H1 (cell line): Measurements from ENCODE around the gene BLCAP. TPM values are rescaled to one million over a fixed set of nuclear protein-coding genes. Genes with fewer than 3 reads are reported as not detected.

Experiments used
- CTCF ChIA-PET: fragments of 300-600 bp; sonication (Branson Sonifier 250); formaldehyde crosslinking; loops from one replicate; lab custom pipeline; 2021; ENCODE audit not compliant: partially characterized antibody; lab: Charles Lee
- POLR2A ChIA-PET: fragments of 300-600 bp; sonication (Branson Sonifier 250); formaldehyde crosslinking; loops from one replicate; lab custom pipeline; 2021; ENCODE audit warnings: inconsistent platforms; ENCODE audit not compliant: partially characterized antibody; lab: Charles Lee
- DNase-seq, 2 experiments: peaks; one replicate each; pipeline versions ENCODE4 v3.0.0 to v3.0.0-alpha.2; 2010 to 2022; ENCODE audit warnings: low spot score in 2 of 2, low read depth in 1 of 2, mixed read lengths in 1 of 2
- FAIRE-seq: peaks from 2 replicates; lab custom pipeline; 2011; peaks lifted over from hg19 to GRCh38; lab: Jason Lieb, UNC
- H2AFZ ChIP-seq: 2 replicates; pipeline ENCODE4 v1.8.1; 2012; ENCODE audit warnings: low read length, inconsistent platforms
- H2AK5ac ChIP-seq: 2 replicates; pipeline ENCODE4 v1.6.1; 2013; ENCODE audit warnings: low read depth, low read length
- H2BK120ac ChIP-seq: replicated peaks from 2 replicates; pipeline ENCODE3; 2013; ENCODE audit warnings: low read depth, low read length, inconsistent platforms
- H2BK12ac ChIP-seq: 2 replicates; pipeline ENCODE4 v1.6.1; 2013; ENCODE audit warnings: low read depth, low read length
- H2BK15ac ChIP-seq: 2 replicates; pipeline ENCODE4 v1.6.1; 2013; ENCODE audit warnings: low read length
- H2BK20ac ChIP-seq: 2 replicates; pipeline ENCODE4 v1.6.1; 2013; ENCODE audit warnings: low read length
- H2BK5ac ChIP-seq: 2 replicates; pipeline ENCODE4 v1.6.1; 2013; ENCODE audit warnings: low read depth, low read length
- H3K14ac ChIP-seq: 2 replicates; pipeline ENCODE4 v1.6.1; 2013; ENCODE audit warnings: inconsistent platforms; ENCODE audit not compliant: insufficient read length
- H3K18ac ChIP-seq: 2 replicates; pipeline ENCODE4 v1.6.1; 2013; ENCODE audit warnings: low read length; ENCODE audit errors: extremely low read depth
- H3K23ac ChIP-seq: 2 replicates; pipeline ENCODE4 v1.6.1; 2013; ENCODE audit warnings: inconsistent platforms; ENCODE audit not compliant: insufficient read length
- H3K23me2 ChIP-seq: 2 replicates; pipeline ENCODE4 v1.6.1; 2013; ENCODE audit warnings: low read depth, low read length
- H3K27ac ChIP-seq: 2 replicates; pipeline ENCODE4 v1.6.1; 2011; ENCODE audit warnings: low read depth, low read length, inconsistent platforms
- H3K27me3 ChIP-seq, 4 experiments: replicated peaks in 1 of 4; 1 replicate in 1 of 4; 2 replicates in 3 of 4; pipeline versions ENCODE4 v1.6.1 to v1.8.1; 2011 to 2013; ENCODE audit warnings: low read length in 3 of 4, mild to moderate bottlenecking in 3 of 4, inconsistent platforms in 2 of 4, mixed read lengths in 2 of 4, moderate library complexity in 1 of 4; ENCODE audit not compliant: control insufficient read depth in 3 of 4, insufficient read depth in 3 of 4; ENCODE audit errors: extremely low read depth in 1 of 4
- H3K36me3 ChIP-seq, 4 experiments: 2 replicates each; pipeline versions ENCODE4 v1.6.1 to v1.8.1; 2011 to 2013; ENCODE audit warnings: mild to moderate bottlenecking in 4 of 4, low read length in 3 of 4, moderate library complexity in 2 of 4, control low read depth in 1 of 4, inconsistent platforms in 1 of 4; ENCODE audit not compliant: insufficient read depth in 4 of 4, control insufficient read depth in 2 of 4
- H3K4ac ChIP-seq: replicated peaks from 2 replicates; pipeline ENCODE3; 2013; ENCODE audit warnings: low read length, low read depth, mixed read lengths, inconsistent platforms; ENCODE audit not compliant: insufficient read length
- H3K4me1 ChIP-seq, 4 experiments: replicated peaks in 1 of 4; 1 replicate in 1 of 4; 2 replicates in 3 of 4; pipeline versions ENCODE4 v1.6.1 to v1.8.1; 2011 to 2013; ENCODE audit warnings: low read length in 3 of 4, inconsistent platforms in 2 of 4, mixed read lengths in 1 of 4; ENCODE audit not compliant: insufficient read depth in 4 of 4, control insufficient read depth in 3 of 4
- H3K4me2 ChIP-seq, 2 experiments: 2 replicates each; pipeline versions ENCODE4 v1.6.1 to v1.8.1; 2011 to 2013; ENCODE audit warnings: low read depth in 2 of 2, low read length in 2 of 2, control low read depth in 1 of 2, inconsistent platforms in 1 of 2, mild to moderate bottlenecking in 1 of 2; ENCODE audit not compliant: insufficient read depth in 1 of 2
- H3K4me3 ChIP-seq, 4 experiments: fragments of 200-600, 300-600 bp in 1 of 4; sonication (generic), shearing (Covaris generic), sonication (Bioruptor Twin) in 1 of 4; 2 replicates each; pipeline versions ENCODE4 v1.5.1 to v1.8.1; 2011 to 2016; ENCODE audit warnings: low read length in 4 of 4, low read depth in 3 of 4, control low read depth in 2 of 4, inconsistent platforms in 2 of 4, mild to moderate bottlenecking in 2 of 4, mixed read lengths in 1 of 4, moderate library complexity in 1 of 4; ENCODE audit not compliant: insufficient read depth in 2 of 4; ENCODE audit errors: extremely low read depth in 1 of 4
- H3K56ac ChIP-seq: replicated peaks from 2 replicates; pipeline ENCODE3; 2013; ENCODE audit warnings: low read depth, mild to moderate bottlenecking, mixed read lengths, low read length, inconsistent platforms; ENCODE audit not compliant: insufficient read length
- H3K79me1 ChIP-seq: 2 replicates; pipeline ENCODE4 v1.6.1; 2013; ENCODE audit warnings: low read depth, low read length, control low read depth
- H3K79me2 ChIP-seq, 2 experiments: 2 replicates each; pipeline versions ENCODE4 v1.6.1 to v1.8.1; 2012 to 2013; ENCODE audit warnings: low read length in 2 of 2, mild to moderate bottlenecking in 2 of 2, inconsistent platforms in 1 of 2; ENCODE audit not compliant: insufficient read depth in 2 of 2, control insufficient read depth in 1 of 2
- H3K9ac ChIP-seq, 4 experiments: replicated peaks in 1 of 4; 1 replicate in 1 of 4; 2 replicates in 3 of 4; pipeline versions ENCODE4 v1.6.1 to v1.8.1; 2011 to 2013; ENCODE audit warnings: low read depth in 3 of 4, low read length in 3 of 4, control low read depth in 2 of 4, mild to moderate bottlenecking in 2 of 4, moderate library complexity in 2 of 4, inconsistent platforms in 1 of 4; ENCODE audit errors: extremely low read depth in 1 of 4
- H3K9me3 ChIP-seq, 2 experiments: 2 replicates each; pipeline versions ENCODE4 v1.6.1 to v1.8.1; 2012 to 2013; ENCODE audit warnings: mild to moderate bottlenecking in 2 of 2, moderate library complexity in 2 of 2, control low read depth in 1 of 2, inconsistent platforms in 1 of 2, low read depth in 1 of 2, low read length in 1 of 2, mixed read lengths in 1 of 2; ENCODE audit not compliant: insufficient read depth in 2 of 2
- H4K20me1 ChIP-seq, 2 experiments: replicated peaks in 1 of 2; 2 replicates each; pipeline versions ENCODE3 to v1.8.1; 2011 to 2013; ENCODE audit warnings: inconsistent platforms in 2 of 2, low read length in 2 of 2, mild to moderate bottlenecking in 1 of 2; ENCODE audit not compliant: insufficient read depth in 2 of 2, control insufficient read depth in 1 of 2
- H4K5ac ChIP-seq: 2 replicates; pipeline ENCODE4 v1.6.1; 2013; ENCODE audit warnings: low read length, low read depth, mixed read lengths, inconsistent platforms; ENCODE audit not compliant: insufficient read length
- H4K8ac ChIP-seq: 2 replicates; pipeline ENCODE4 v1.8.0; 2013; ENCODE audit warnings: mild to moderate bottlenecking, moderate library complexity, low read length, inconsistent platforms; ENCODE audit not compliant: insufficient read depth; ENCODE audit errors: extremely low read depth
- H4K91ac ChIP-seq: replicated peaks from 2 replicates; pipeline ENCODE3; 2013; ENCODE audit warnings: low read length, mixed read lengths, inconsistent platforms; ENCODE audit not compliant: insufficient read length
- CEBPB ChIP-seq: IDR thresholded peaks from 2 replicates; pipeline ENCODE4 v1.6.1; 2012; ENCODE audit warnings: low read depth, low read length
- POLR2AphosphoS5 ChIP-seq: IDR thresholded peaks from 2 replicates; pipeline ENCODE4 v1.6.1; 2011; ENCODE audit warnings: low read depth, low read length
- SIRT6 ChIP-seq: IDR thresholded peaks from one replicate; pipeline ENCODE4 v1.7.1; 2012; ENCODE audit warnings: low read length, inconsistent platforms
- WGBS, 2 experiments: shearing (Covaris generic) in 1 of 2; methylation state at CpG; one replicate each; pipeline versions ENCODE4 v1.1.6 to v1.1.7; 2013 to 2015; ENCODE audit warnings: low lambda C conversion rate in 2 of 2, mixed read lengths in 2 of 2, inconsistent platforms in 1 of 2, low coverage in 1 of 2, missing lambda C conversion rate in 1 of 2; ENCODE audit not compliant: insufficient replicate concordance in 2 of 2, insufficient coverage in 1 of 2, insufficient read length in 1 of 2; ENCODE audit errors: extremely low coverage in 1 of 2, missing lambda C conversion rate in 1 of 2; 5-methylcytosine and 5-hydroxymethylcytosine counted together
- polyA plus RNA-seq, 7 experiments: library from polyadenylated mRNA; depleted of rRNA in 3 of 7; stranded (reverse) in 5 of 7; unstranded in 2 of 7; fragments of >200 nt in 5 of 7; fragments of 200-250 nt in 2 of 7; gene quantifications; 1 replicate in 5 of 7; 2 replicates in 1 of 7; 4 replicates in 1 of 7; pipeline versions ENCODE4 v1.2.1 to v1.2.3, GENCODE V29; 2011 to 2013; ENCODE audit warnings: missing spikeins in 2 of 7, mixed read lengths in 2 of 7
- total RNA-seq: library from RNA; stranded (reverse); fragmentation: NEBNext Ultra II Directional; extraction: Animal tissue kit (Norgen Biotek cat#: 25700); gene quantifications from 2 replicates; pipeline ENCODE4 v1.2.1, GENCODE V29; 2021

BLCAP gene
- total and polyA plus RNA-seq, 2 of the 8 experiments (the other 6 are each of a cell fraction or from before 2014, with no cell fraction given), result 60.3 to 72.2 TPM

GRCh38 chr20:37525810-37526209, 1.9 kb downstream of the BLCAP start:
- H3K4ac ChIP-seq, result peak overlapping the region; percentile 45
- peak overlapping the region; percentile 33 to 99 (median 80); a peak in 6 of 8 replicates for H3K4me3 ChIP-seq
- no peak overlapping the region for H4K8ac ChIP-seq
- peaks cover 0 to 5% (median 0%) of the 10 kb centered on the region in 4 experiments; a peak in 2 of 8 replicates for H3K36me3 ChIP-seq
- POLR2A ChIA-PET, result interaction anchor here (0.7 to 2.7 kb wide), 4 partner anchors 11 to 129 kb away, joined by 3 to 11 read pairs (median 4); no protein-coding TSS in a partner anchor
- 0 out of 2 replicates have a peak overlapping the region, but pooled peaks have one; percentile 21 for H2BK5ac ChIP-seq
- WGBS, 2 experiments, result 53% methylated on average over 5 of the region's 5 CpGs; no CpG with 5 or more reads in 1 of the 2 experiments
- CTCF ChIA-PET, result interaction anchor here (0.5 to 3.8 kb wide), 3 partner anchors 128 to 259 kb away, joined by 3 to 18 read pairs (median 3); no protein-coding TSS in a partner anchor
- peaks cover 16 to 63% of the 10 kb centered on the region in 2 experiments for H3K79me2 ChIP-seq
- no peak overlapping the region for H3K27ac ChIP-seq
- TF ChIP-seq CEBPB (no peak), SIRT6 (no peak), POLR2AphosphoS5 (0 out of 2 replicates have a peak, but pooled peaks have one; percentile 7)
- TF ChIP-seq, all 59 proteins: peak for 1
- Histone ChIP-seq H2BK12ac (0 out of 2 replicates have a peak overlapping the region, but pooled peaks have one; percentile 73), H2AFZ (no peak overlapping the region), H2BK20ac (no peak overlapping the region), H3K9me3 (peaks cover 0 to 5% of the 10 kb centered on the region in 2 experiments; a peak in 1 of 4 replicates), H3K27me3 (no peaks in the 10 kb centered on the region; a peak in 1 of 7 replicates), H2BK15ac (peak overlapping the region; percentile 32; the same call in 1 of the 2 replicates), H3K56ac (no peak overlapping the region), H3K9ac (peak overlapping the region in 1 of 4 experiments; percentile 63; a peak in 1 of 7 replicates), H3K23ac (no peak overlapping the region), H2BK120ac (no peak overlapping the region), H3K4me2 (peak overlapping the region; percentile 84 to 97), H2AK5ac (peak overlapping the region; percentile 84; the same call in 1 of the 2 replicates), H4K20me1 (peaks cover 15 to 28% of the 10 kb centered on the region in 2 experiments), H3K14ac (no peak overlapping the region), H3K18ac (0 out of 2 replicates have a peak overlapping the region, but pooled peaks have one; percentile 41), H4K91ac (no peak overlapping the region), H4K5ac (no peak overlapping the region), H3K79me1 (peaks cover 17% of the 10 kb centered on the region), H3K23me2 (peaks cover 10% of the 10 kb centered on the region), H3K4me1 (peaks cover 9 to 32% (median 16%) of the 10 kb centered on the region in 4 experiments)
- no peak for DNase-seq
- no peak for FAIRE-seq
